Mesenchymal stem cell (in vitro differentiated cells and primary cell): ENCODE results near the gene NOC2L.

ENCODE experiments used
- DNase-seq: peaks from one replicate; pipeline ENCODE4 v3.0.0-alpha.2; 2013
- H2AFZ ChIP-seq: one replicate; pipeline ENCODE4 v1.6.1; 2013; ENCODE audit warnings: low read depth, mild to moderate bottlenecking, control low read depth, inconsistent platforms, low read length, moderate library complexity
- H2AK5ac ChIP-seq: 2 replicates; pipeline ENCODE4 v1.6.1; 2013; ENCODE audit warnings: low read length, moderate library complexity, mild to moderate bottlenecking, inconsistent platforms; ENCODE audit not compliant: severe bottlenecking
- H2BK120ac ChIP-seq: one replicate; pipeline ENCODE4 v1.6.1; 2013; ENCODE audit warnings: low read depth, mild to moderate bottlenecking, inconsistent platforms, low read length, moderate library complexity
- H2BK12ac ChIP-seq, 2 experiments: one replicate each; pipeline ENCODE4 v1.6.1; 2013; ENCODE audit warnings: inconsistent platforms in 2 of 2, low read length in 2 of 2, mild to moderate bottlenecking in 2 of 2, moderate library complexity in 2 of 2, control low read depth in 1 of 2
- H2BK15ac ChIP-seq: one replicate; pipeline ENCODE4 v1.6.1; 2013; ENCODE audit warnings: mild to moderate bottlenecking, low read depth, inconsistent platforms; ENCODE audit not compliant: poor library complexity, severe bottlenecking
- H2BK5ac ChIP-seq: 2 replicates; pipeline ENCODE4 v1.6.1; 2013; ENCODE audit warnings: low read depth, mild to moderate bottlenecking, low read length, control low read depth, inconsistent platforms; ENCODE audit not compliant: poor library complexity, severe bottlenecking
- H3K14ac ChIP-seq, 2 experiments: one replicate each; pipeline ENCODE4 v1.6.1; 2013; ENCODE audit warnings: inconsistent platforms in 2 of 2, low read length in 2 of 2, control low read depth in 1 of 2, mild to moderate bottlenecking in 1 of 2, moderate library complexity in 1 of 2
- H3K18ac ChIP-seq, 2 experiments: one replicate each; pipeline ENCODE4 v1.6.1; 2013; ENCODE audit warnings: inconsistent platforms in 2 of 2, low read length in 2 of 2, control low read depth in 1 of 2, low read depth in 1 of 2, mild to moderate bottlenecking in 1 of 2
- H3K23ac ChIP-seq, 2 experiments: one replicate each; pipeline ENCODE4 v1.6.1; 2013; ENCODE audit warnings: inconsistent platforms in 2 of 2, low read length in 2 of 2, mild to moderate bottlenecking in 2 of 2, moderate library complexity in 2 of 2, control low read depth in 1 of 2
- H3K27ac ChIP-seq: 2 replicates; pipeline ENCODE4 v1.5.1; 2013; ENCODE audit warnings: mild to moderate bottlenecking, moderate library complexity, low read length, control low read depth, inconsistent platforms; ENCODE audit not compliant: poor library complexity, severe bottlenecking
- H3K27me3 ChIP-seq, 2 experiments: 2 replicates each; pipeline versions ENCODE4 v1.6.1 to v1.7.0; 2013; ENCODE audit warnings: low read length in 2 of 2, mild to moderate bottlenecking in 2 of 2, moderate library complexity in 2 of 2, control low read depth in 1 of 2, inconsistent platforms in 1 of 2; ENCODE audit not compliant: control insufficient read depth in 1 of 2, insufficient read depth in 1 of 2
- H3K36me3 ChIP-seq, 2 experiments: 2 replicates each; pipeline versions ENCODE4 v1.6.1 to v1.7.0; 2013; ENCODE audit warnings: low read length in 2 of 2, control low read depth in 1 of 2, inconsistent platforms in 1 of 2, low read depth in 1 of 2, mild to moderate bottlenecking in 1 of 2; ENCODE audit not compliant: insufficient read depth in 2 of 2, control insufficient read depth in 1 of 2
- H3K4ac ChIP-seq, 2 experiments: one replicate each; pipeline ENCODE4 v1.6.1; 2013; ENCODE audit warnings: inconsistent platforms in 2 of 2, low read length in 2 of 2, mild to moderate bottlenecking in 2 of 2, moderate library complexity in 2 of 2, control low read depth in 1 of 2, low read depth in 1 of 2
- H3K4me1 ChIP-seq: 2 replicates; pipeline ENCODE4 v1.6.1; 2013; ENCODE audit warnings: low read depth, low read length, control low read depth; ENCODE audit not compliant: control insufficient read depth, insufficient read depth
- H3K4me2 ChIP-seq: 2 replicates; pipeline ENCODE4 v1.6.1; 2013; ENCODE audit warnings: low read length, mild to moderate bottlenecking, inconsistent platforms; ENCODE audit not compliant: poor library complexity, severe bottlenecking
- H3K4me3 ChIP-seq, 2 experiments: 2 replicates each; pipeline versions ENCODE4 v1.5.1 to v1.7.0; 2013; ENCODE audit warnings: low read length in 2 of 2, mild to moderate bottlenecking in 2 of 2, control low read depth in 1 of 2, low read depth in 1 of 2; ENCODE audit not compliant: insufficient read depth in 1 of 2
- H3K79me1 ChIP-seq: replicated peaks from 2 replicates; pipeline ENCODE4 v1.6.1; 2013; ENCODE audit warnings: mild to moderate bottlenecking, control low read depth, low read length, inconsistent platforms; ENCODE audit not compliant: poor library complexity, severe bottlenecking
- H3K9ac ChIP-seq: 2 replicates; pipeline ENCODE4 v1.7.0; 2013; ENCODE audit warnings: mild to moderate bottlenecking, low read length, moderate library complexity
- H3K9me3 ChIP-seq: 2 replicates; pipeline ENCODE4 v1.7.0; 2013; ENCODE audit warnings: mild to moderate bottlenecking, low read length; ENCODE audit not compliant: control insufficient read depth
- H4K8ac ChIP-seq: one replicate; pipeline ENCODE4 v1.6.1; 2013; ENCODE audit warnings: inconsistent platforms, mild to moderate bottlenecking, low read length, moderate library complexity
- H4K91ac ChIP-seq: one replicate; pipeline ENCODE4 v1.6.1; 2013; ENCODE audit warnings: mild to moderate bottlenecking, low read length, inconsistent platforms
- WGBS: methylation state at CpG from one replicate; pipeline ENCODE4 v1.1.7; 2013; ENCODE audit warnings: mixed read lengths; 5-methylcytosine and 5-hydroxymethylcytosine counted together

Gene NOC2L

GRCh38 chr1:970973-971730 lies 12.1 kb upstream of the NOC2L start:
- no peak overlapping the region for H3K27ac ChIP-seq
- H3K23ac ChIP-seq, result no peak overlapping the region
- no peak overlapping the region for H2BK12ac ChIP-seq
- no peak overlapping the region for H3K18ac ChIP-seq
- no peak overlapping the region for H2BK5ac ChIP-seq
- no peak overlapping the region for H3K4ac ChIP-seq
- no peaks in the 10 kb centered on the region for H3K9me3 ChIP-seq
- no peak overlapping the region for H2BK15ac ChIP-seq
- no peak overlapping the region for H2AFZ ChIP-seq
- H3K36me3 ChIP-seq, result peaks cover 0 to 9% of the 10 kb centered on the region in 2 experiments
- H3K14ac ChIP-seq, result no peak overlapping the region
- peaks cover 18% of the 10 kb centered on the region for H3K4me1 ChIP-seq
- no peak for DNase-seq
- H2BK120ac ChIP-seq, result no peak overlapping the region
- H3K4me2 ChIP-seq, result no peak overlapping the region
- H3K79me1 ChIP-seq, result no peaks in the 10 kb centered on the region
- H4K91ac ChIP-seq, result no peak overlapping the region
- 84% methylated on average over 30 of the region's 42 CpGs for WGBS
- peaks cover 0 to 83% of the 10 kb centered on the region in 2 experiments for H3K27me3 ChIP-seq
- no peak overlapping the region for H3K4me3 ChIP-seq
- no peak overlapping the region for H2AK5ac ChIP-seq
- H3K9ac ChIP-seq, result no peak overlapping the region
- H4K8ac ChIP-seq, result no peak overlapping the region

- 49% methylated on average over 33 of the region's 33 CpGs for WGBS
- Histone ChIP-seq H3K18ac (no peak overlapping the region), H2BK120ac (no peak overlapping the region), H3K27ac (no peak overlapping the region), H4K91ac (no peak overlapping the region), H3K4me3 (no peak overlapping the region), H2AFZ (no peak overlapping the region), H3K23ac (no peak overlapping the region), H3K36me3 (peaks cover 0 to 13% of the 10 kb centered on the region in 2 experiments), H3K9me3 (no peaks in the 10 kb centered on the region), H3K27me3 (peaks cover 0 to 75% of the 10 kb centered on the region in 2 experiments), H3K14ac (no peak overlapping the region), H2AK5ac (no peak overlapping the region), H3K4me2 (no peak overlapping the region), H2BK12ac (no peak overlapping the region), H3K4me1 (peaks cover 19% of the 10 kb centered on the region), H3K79me1 (no peaks in the 10 kb centered on the region), H2BK15ac (no peak overlapping the region), H2BK5ac (no peak overlapping the region), H3K9ac (no peak overlapping the region), H4K8ac (no peak overlapping the region), H3K4ac (no peak overlapping the region)
- no peak for DNase-seq
Observed at GRCh38 chr1:970242-970972, 11.4 kb upstream of the NOC2L start.

- H3K4ac ChIP-seq, result no peak overlapping the region
- no peak overlapping the region for H2AFZ ChIP-seq
- no peak overlapping the region for H2BK120ac ChIP-seq
- no peak overlapping the region for H2BK15ac ChIP-seq
- H3K18ac ChIP-seq, result no peak overlapping the region
- peak overlapping the region in 1 of 2 experiments; percentile 19 for H3K14ac ChIP-seq
- H4K8ac ChIP-seq, result peak overlapping the region; percentile 12
- H2BK12ac ChIP-seq, result no peak overlapping the region
- no peaks in the 10 kb centered on the region for H3K79me1 ChIP-seq
- H3K4me1 ChIP-seq, result peaks cover 19% of the 10 kb centered on the region
- H2AK5ac ChIP-seq, result no peak overlapping the region
- H3K27ac ChIP-seq, result no peak overlapping the region
- H3K23ac ChIP-seq, result no peak overlapping the region
- no peak overlapping the region for H4K91ac ChIP-seq
- 86% methylated on average over 15 of the region's 15 CpGs for WGBS
- DNase-seq, result no peak
- peaks cover 0 to 67% of the 10 kb centered on the region in 2 experiments for H3K27me3 ChIP-seq
- H3K9ac ChIP-seq, result no peak overlapping the region
- H3K4me2 ChIP-seq, result no peak overlapping the region
- H3K36me3 ChIP-seq, result peaks cover 0 to 16% of the 10 kb centered on the region in 2 experiments
- H3K9me3 ChIP-seq, result no peaks in the 10 kb centered on the region
- no peak overlapping the region for H2BK5ac ChIP-seq
- H3K4me3 ChIP-seq, result no peak overlapping the region
Observed at GRCh38 chr1:969260-969855, 10.3 kb upstream of the NOC2L start.
